Stimulated activated naive CD4-positive, alpha-beta T cell treated with Interleukin-2 at 50 U/mL for 16 hours (primary cell): ENCODE data around the gene FFAR2.

Experiments used
- DNase-seq: peaks from one replicate; lab custom pipeline; 2025; lab: John Stamatoyannopoulos, UW

Gene FFAR2

GRCh38 chr19:35487656-35488182, 39.7 kb downstream of the FFAR2 start:
- DNase-seq = no peak

GRCh38 chr19:35488677-35489076, 40.6 kb downstream of the FFAR2 start:
- no peak for DNase-seq

GRCh38 chr19:35490364-35490763, 42.3 kb downstream of the FFAR2 start, which contains the start of gene KRTDAP:
Gene KRTDAP (minus strand): TSS chr19:35490464. CDS start chr19:35490442, 22 bp downstream.
- no peak for DNase-seq

- no peak for DNase-seq
Measured at GRCh38 chr19:35491836-35492360, 43.8 kb downstream of the FFAR2 start.

- no peak for DNase-seq
Measured at GRCh38 chr19:35493971-35494370, 45.9 kb downstream of the FFAR2 start.

- peak; percentile 75 for DNase-seq
Measured at GRCh38 chr19:35495107-35496064, 47.3 kb downstream of the FFAR2 start.

GRCh38 chr19:35497406-35497805, 49.3 kb downstream of the FFAR2 start:
- no peak for DNase-seq

- DNase-seq = no peak
Measured at GRCh38 chr19:35498220-35498619, 50.2 kb downstream of the FFAR2 start.

- no peak for DNase-seq
Measured at GRCh38 chr19:35498984-35499527, 51.0 kb downstream of the FFAR2 start.

- no peak for DNase-seq
Measured at GRCh38 chr19:35500611-35501010, 52.6 kb downstream of the FFAR2 start.
